ENCODE measurements around the gene DESI1.

DNA sequence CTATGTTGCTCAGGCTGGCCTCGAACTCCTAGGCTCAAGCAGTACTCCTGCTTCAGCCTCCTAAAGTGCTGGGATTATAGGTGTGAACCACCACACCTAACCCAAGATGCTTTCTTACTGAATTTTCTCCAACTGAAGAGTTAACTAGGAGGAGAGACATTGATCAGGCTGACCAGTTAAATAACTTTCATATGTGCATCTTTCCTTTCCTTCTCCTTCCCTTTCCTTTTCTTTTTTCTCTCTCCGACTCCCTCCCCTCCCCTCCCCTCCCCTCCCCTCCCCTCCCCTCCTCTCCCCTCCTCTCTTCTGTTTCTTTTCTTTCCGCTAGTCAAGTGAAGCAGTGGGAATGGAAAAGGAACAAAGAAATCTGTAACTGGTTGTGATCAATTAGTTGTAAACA, 26.9 kb upstream of the DESI1 start:
- TF ChIP-seq POLR2A (IDR thresholded peaks at IDR 0.05) = no peak
- TF ChIP-seq, protein P1, sequence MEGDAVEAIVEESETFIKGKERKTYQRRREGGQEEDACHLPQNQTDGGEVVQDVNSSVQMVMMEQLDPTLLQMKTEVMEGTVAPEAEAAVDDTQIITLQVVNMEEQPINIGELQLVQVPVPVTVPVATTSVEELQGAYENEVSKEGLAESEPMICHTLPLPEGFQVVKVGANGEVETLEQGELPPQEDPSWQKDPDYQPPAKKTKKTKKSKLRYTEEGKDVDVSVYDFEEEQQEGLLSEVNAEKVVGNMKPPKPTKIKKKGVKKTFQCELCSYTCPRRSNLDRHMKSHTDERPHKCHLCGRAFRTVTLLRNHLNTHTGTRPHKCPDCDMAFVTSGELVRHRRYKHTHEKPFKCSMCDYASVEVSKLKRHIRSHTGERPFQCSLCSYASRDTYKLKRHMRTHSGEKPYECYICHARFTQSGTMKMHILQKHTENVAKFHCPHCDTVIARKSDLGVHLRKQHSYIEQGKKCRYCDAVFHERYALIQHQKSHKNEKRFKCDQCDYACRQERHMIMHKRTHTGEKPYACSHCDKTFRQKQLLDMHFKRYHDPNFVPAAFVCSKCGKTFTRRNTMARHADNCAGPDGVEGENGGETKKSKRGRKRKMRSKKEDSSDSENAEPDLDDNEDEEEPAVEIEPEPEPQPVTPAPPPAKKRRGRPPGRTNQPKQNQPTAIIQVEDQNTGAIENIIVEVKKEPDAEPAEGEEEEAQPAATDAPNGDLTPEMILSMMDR (IDR thresholded peaks at IDR 0.05 in 4 of 5, conservative IDR thresholded peaks at IDR 0.05 in 1 of 5) = no peak

Data from gastrocnemius medialis (tissue), 4 donors.